Measurements from ENCODE around the gene KRT31.
"Not testable (repeated sequence)": the region's sequence is repeated elsewhere in the genome, so short reads cannot be mapped to it uniquely, and the experiment has no call there.

Gene KRT31

DNA sequence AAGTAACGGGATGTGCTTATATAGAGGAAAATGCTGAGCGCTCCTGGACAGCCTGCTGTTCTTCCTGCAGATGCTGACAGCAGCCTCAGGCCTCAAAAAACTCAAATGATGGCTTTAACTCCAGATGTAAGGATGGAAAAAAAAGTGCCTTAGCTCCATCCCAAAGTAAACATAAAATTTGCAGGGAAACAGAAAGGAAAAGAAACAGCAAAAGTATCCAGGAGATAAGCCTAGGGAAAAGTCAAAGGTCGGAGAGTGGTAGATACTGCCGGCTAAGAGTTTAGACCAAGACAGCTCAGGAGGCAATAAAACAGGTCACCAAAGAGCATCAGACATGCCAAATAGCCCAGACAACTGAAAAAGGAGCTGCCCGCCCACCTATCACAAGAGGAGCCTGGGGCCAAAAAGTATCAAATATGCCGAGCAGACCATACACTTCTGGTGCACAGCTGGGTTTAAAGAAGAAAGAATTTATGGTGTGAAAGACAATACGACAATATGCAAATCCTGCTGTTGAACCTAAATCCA, 6.9 kb downstream of the KRT31 start:
- no peak for TF ChIP-seq ZNF274 (IDR thresholded peaks at IDR 0.05; ENCODE audit: low read depth, low read length)
- no peak overlapping the region for H3K4me3 ChIP-seq (ENCODE audit: low read length)

DNA sequence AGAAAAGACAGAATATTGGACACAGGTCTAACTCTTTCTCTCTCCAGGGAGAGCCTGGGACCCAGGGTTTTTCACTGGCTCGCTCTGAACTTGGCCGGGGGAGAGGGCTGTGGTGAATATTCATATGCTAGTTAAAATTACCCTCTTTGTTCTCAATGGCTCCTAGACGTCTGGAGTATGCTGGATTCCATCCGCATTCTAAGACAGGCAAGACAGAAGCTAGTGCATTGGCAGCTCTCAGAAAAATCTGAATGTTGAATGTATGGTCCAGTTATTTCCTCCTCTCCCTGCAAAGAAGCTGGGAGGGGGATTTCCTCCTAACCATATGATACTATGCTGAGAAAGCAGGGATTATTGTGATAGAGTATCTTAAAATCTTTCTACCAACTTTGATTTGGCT, 9.7 kb downstream of the KRT31 start:
- no peak for TF ChIP-seq ZNF274 (IDR thresholded peaks at IDR 0.05; ENCODE audit: low read depth, low read length)

DNA sequence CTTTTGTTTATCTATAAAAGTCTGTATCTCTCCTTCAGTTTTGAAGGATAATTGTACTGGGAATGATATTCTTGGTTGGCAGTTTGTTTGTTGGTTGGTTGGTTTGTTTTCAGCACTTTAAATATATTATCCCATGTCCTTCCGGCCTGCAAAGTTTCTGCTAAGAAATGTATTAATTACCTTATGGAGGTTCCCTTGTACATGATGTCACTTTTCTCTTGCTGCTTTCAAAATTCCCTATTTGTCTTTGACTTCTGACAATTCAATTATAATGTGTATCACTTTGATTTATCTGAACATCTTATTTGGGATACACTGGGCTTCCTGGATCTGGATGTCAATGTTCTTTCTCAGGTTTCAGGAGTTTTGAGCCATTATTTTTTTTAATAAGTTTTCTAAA, 11.2 kb downstream of the KRT31 start:
- H3K4me3 ChIP-seq (ENCODE audit: low read length), result no peak overlapping the region
- no peak for TF ChIP-seq ZNF274 (IDR thresholded peaks at IDR 0.05; ENCODE audit: low read depth, low read length)

More for the DNA sequence above, 9.7 kb downstream of the KRT31 start:
- no peak overlapping the region for H3K4me3 ChIP-seq (ENCODE audit: low read length)

DNA sequence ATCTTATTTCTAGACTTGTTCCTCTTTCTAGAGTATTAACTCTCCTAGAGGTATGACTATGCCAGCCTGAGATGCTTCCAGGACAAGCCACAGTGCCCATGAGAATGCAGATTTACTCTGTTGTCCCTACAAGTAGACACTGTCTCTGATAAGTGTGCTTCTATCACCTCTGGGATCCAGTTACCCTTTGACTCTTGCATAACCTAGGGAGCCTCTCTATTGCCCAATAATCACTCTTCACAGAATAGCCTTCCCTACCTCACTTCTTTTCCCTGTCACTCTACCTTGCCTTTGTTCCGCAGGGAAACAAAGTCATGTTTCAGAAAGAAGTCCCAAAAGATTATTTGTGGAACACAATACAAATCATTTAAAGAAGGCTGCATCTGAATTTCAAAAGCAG, 13.7 kb downstream of the KRT31 start:
- TF ChIP-seq ZNF274 (IDR thresholded peaks at IDR 0.05; ENCODE audit: low read depth, low read length), result no peak
- no peak overlapping the region for H3K4me3 ChIP-seq (ENCODE audit: low read length)

DNA sequence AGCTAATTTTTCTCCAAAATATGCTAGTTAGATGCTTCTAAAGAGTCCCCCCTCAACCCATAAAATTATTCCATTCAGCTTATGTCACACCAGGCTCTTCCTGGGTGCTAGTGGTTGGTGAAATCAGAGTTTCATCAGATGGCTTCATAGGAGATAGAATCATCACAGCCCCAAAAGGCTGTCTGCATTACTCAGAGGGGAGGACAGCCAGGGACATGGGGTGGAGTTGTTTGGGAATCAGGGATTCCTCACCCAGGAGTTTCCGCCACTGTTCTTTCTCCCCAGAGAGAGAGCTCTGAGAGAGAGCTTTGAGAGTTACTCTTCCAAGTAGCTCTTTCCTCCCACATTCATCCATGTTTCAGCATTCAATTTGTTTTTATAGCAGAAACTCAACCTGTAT, 15.0 kb downstream of the KRT31 start:
- H3K4me3 ChIP-seq (ENCODE audit: low read length), result no peak overlapping the region
- no peak for TF ChIP-seq ZNF274 (IDR thresholded peaks at IDR 0.05; ENCODE audit: low read depth, low read length)

DNA sequence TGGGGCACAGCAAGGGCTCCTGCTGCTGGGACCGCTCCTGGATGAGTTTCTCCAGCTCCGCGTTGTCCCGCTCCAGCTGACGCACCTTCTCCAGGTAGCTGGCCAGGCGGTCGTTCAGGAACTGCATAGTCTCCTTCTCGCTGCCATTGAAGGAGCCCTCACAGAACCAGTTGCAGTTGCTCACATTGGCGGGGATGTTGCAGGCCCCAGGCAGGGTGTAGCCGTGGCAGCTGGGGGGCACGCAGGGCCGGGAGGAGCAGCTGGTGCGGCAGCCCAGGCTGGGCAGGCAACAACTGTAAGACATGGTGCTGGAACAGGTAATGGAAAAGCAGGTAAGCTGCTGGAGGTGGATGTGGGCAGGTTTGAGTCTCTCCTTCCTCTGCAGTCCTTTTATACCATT, 15.5 kb downstream of the KRT31 start, which contains the start of gene KRT34:
Gene KRT34 (minus strand): TSS at position 364 of the 400 bp plus-strand sequence. CDS start 60 bp downstream, at position 304.
- not testable (repeated sequence) for H3K4me3 ChIP-seq (ENCODE audit: low read length)

DNA sequence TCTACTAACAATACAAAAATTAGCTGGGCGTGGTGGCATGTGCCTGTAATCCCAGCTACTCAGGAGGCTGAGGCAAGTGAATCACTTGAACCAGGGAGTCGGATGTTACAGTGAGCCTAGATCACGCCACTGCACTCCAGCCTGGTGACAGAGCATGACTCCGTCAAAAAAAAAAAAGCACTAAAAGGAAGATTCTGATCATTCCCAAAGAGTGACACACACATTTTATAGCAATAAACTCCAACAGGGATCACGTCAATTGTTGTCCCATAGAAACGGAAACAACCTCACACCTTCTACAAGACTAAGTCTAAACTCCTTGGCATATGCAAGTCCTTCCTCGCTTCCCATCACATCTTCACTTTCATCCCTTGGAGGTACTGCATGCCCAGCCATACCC, 17.3 kb downstream of the KRT31 start:
- H3K4me3 ChIP-seq (ENCODE audit: low read length), result not testable (repeated sequence)

DNA sequence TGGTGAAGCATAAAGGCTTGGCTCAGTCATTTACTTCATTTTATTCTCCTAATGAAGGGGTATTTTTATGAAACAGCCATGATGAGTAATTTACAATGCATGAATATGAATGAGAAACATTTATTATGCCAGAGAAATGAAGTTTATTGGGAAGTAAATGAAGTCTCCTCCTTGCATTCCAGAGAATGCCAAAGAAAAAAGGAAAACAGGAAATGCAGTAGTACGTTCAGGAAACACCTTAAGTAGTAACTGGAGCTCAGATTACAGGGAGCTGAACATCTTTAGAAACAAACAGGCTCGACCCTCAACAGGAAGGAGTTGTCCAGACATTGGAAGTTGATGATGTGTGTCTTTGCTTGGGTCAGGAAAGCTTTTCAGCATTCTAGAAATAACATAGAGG, 19.9 kb downstream of the KRT31 start:
- no peak overlapping the region for H3K4me3 ChIP-seq (ENCODE audit: low read length)
- no peak for TF ChIP-seq ZNF274 (IDR thresholded peaks at IDR 0.05; ENCODE audit: low read depth, low read length)

DNA sequence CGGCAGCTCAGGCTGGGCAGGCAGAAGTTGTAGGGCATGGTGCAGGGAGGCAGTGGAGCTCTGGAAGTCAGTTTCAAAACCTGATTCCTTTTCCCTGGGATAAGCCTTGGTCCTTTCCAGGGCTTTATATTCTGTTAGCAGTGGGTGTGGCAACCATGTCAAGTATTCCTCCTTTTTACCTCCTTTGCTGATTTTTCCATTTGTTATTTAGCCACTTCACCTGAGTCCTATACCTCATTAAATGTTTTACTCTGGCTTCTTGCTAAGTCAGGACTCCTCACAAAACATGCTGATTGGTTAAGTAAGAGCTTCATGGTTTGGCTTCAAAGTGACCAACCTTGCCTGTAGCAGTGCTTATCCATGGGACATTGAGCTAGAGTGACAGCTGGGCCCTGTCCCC, 27.7 kb downstream of the KRT31 start, which contains the start of gene KRT33B:
Gene KRT33B (minus strand): TSS at position 101 of the 400 bp plus-strand sequence. CDS start 63 bp downstream, at position 38.
- no peak within 1 kb of the TSS for H3K4me3 ChIP-seq (ENCODE audit: low read length)
- TF ChIP-seq ZNF274 (IDR thresholded peaks at IDR 0.05; ENCODE audit: low read depth, low read length), result no peak

DNA sequence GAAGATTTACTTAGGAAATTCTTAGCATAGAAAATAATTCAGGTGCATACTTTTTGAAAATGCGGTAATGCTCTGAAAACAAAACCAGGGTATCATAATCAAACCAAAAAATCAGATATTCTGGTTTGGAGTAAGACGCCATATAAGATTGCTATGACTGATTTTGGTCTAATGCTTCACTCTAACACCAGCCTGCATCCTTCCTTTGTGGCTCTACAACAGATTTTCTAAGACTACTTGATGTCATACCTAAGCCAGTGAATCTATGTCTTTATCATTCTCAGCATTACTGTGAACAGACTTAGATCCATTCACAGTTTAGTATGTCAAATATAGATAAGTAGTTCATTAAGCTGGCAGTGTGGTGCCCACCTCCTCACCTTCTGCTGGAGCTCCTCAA, 28.4 kb downstream of the KRT31 start:
- no peak overlapping the region for H3K4me3 ChIP-seq (ENCODE audit: low read length)
- no peak for TF ChIP-seq ZNF274 (IDR thresholded peaks at IDR 0.05; ENCODE audit: low read depth, low read length)

DNA sequence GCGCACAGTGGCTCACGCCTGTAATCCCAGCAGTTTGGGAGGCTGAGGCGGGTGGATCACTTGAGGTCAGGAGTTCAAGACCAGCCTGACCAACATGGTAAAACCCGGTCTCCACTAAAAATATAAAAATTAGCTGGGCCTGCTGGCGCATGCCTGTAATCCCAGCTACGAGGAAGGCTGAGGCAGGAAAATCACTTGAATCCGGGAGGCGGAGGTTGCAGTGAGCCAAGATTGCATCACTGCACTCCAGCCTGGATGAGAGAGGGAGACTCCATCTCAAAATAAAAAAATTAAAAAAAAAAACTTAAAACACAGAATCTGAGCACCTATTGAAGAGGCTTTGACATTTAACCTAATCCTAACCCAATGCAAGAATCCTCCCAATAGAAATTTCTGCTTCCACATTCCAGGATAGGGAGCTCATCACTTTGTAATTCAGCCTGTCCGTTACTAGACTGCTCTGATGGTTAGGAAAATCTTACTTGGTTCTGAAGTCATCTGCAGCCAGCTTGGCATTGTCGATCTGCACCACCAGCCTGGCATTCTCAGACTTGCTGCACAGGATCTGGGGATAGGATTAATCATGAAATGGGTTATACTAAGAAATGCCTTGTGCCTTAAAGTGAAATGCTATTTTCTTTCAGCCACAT, 29.9 kb downstream of the KRT31 start:
- no peak overlapping the region for H3K4me3 ChIP-seq (ENCODE audit: low read length)
- TF ChIP-seq ZNF274 (IDR thresholded peaks at IDR 0.05; ENCODE audit: low read depth, low read length), result no peak

DNA sequence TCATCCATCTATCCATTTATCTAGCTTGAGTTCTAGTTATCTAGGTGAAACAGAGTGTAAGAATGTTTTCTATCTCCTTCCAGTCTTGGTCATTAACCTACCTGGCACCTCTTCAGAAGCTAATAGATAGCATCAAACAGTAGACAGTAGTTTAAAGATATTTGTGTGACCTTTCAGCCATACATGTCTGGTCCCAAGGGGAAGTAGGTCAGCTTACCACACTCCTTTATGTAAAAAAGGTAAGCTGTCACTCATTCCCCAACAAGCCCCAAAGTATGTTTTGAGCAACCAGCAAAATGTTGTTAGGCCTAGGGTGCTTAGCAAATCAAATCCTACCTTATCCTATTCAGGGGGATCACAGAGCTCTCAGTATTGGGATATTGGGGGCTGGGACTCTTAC, 31.3 kb downstream of the KRT31 start:
- TF ChIP-seq ZNF274 (IDR thresholded peaks at IDR 0.05; ENCODE audit: low read depth, low read length), result no peak

DNA sequence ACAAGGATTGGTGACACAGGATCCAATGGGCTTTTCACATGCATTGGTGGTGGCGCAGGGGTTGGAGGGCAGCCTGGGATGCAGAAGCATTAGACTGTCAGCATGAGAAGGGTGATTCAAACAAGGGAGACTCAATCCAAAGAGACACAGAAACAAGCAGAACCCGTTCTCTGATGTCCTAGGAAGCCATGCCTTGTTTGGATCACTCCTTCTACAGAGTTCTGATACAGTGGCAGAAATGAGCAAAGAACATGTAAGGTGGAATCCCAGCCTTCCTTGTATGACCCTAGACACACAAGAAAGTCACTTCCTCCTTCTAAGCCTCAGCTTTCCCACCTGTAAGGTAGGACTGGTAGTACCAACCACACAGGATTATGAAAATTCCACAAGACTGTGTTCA, 33.5 kb downstream of the KRT31 start:
- no peak overlapping the region for H3K4me3 ChIP-seq (ENCODE audit: low read length)
- no peak for TF ChIP-seq ZNF274 (IDR thresholded peaks at IDR 0.05; ENCODE audit: low read depth, low read length)

More for the DNA sequence above, 31.3 kb downstream of the KRT31 start:
- no peak overlapping the region for H3K4me3 ChIP-seq (ENCODE audit: low read length)

DNA sequence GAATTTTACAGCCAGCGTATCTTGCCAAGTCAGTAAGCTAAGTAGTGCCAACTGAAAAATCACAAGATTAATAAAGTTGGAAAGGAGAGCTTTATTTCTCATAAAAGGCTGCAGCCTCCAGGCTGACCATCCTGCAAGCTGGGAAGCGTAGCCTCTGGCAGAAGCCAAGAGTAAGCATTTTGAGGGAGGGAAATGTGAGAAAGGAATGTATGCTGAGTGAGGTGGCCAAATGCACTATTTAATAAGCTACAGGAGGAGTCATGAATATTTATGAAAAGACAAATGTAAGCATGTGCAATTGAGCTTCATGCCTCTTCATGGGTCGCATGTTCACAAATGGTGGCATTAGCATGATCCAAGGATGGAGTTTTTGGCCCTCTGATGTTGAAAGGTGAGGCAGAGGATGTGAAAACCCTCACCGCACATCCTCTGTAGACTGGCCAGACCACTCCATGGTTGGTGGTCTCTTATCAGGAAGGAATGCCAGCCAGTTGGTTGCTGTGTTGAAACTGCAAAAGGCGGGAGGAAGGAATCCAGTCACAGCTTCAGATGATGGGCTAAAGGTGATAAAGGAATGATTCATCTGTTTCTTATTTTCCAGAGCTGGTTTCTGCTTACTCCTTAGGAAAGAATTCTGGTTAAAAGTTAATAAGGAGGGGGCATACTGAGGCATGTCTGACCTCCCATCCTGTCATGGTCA, 37.0 kb downstream of the KRT31 start:
- no peak overlapping the region for H3K4me3 ChIP-seq (ENCODE audit: low read length)
- TF ChIP-seq ZNF274 (IDR thresholded peaks at IDR 0.05; ENCODE audit: low read depth, low read length), result no peak

DNA sequence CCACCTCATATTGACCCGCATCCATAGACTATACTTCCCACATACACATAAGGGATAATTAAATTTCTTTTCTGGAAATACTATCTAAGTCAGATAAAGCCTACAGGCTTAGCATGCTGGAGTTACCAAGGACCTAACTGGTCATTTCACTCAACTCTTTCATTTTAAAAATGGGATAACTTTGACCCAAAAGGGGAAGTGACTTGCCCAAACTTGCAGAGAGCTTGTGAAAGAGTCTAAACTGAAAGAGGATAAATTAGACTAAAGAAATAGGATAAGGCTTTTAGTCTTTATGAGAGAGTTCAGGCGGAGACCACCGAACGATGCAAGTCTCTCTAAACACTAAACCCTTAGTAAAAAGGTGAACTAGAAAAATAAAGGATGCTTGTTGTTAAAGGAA, 42.9 kb downstream of the KRT31 start:
- no peak overlapping the region for H3K4me3 ChIP-seq (ENCODE audit: low read length)
- no peak for TF ChIP-seq ZNF274 (IDR thresholded peaks at IDR 0.05; ENCODE audit: low read depth, low read length)

All from GM08714 (cell line).